HG03039 (cell line): ENCODE measurements around the gene IFT172.
"Not testable (repeated sequence)": the region's sequence is repeated elsewhere in the genome, so short reads cannot be mapped to it uniquely, and the experiment has no call there.

Experiments used
- ATAC-seq: cut with Tn5 transposase; IDR thresholded peaks from one replicate; pipeline ENCODE4 v1.9.1; 2021; ENCODE audit warnings: mild to moderate bottlenecking, moderate library complexity; ENCODE audit not compliant: unreplicated experiment

IFT172 gene

GRCh38 chr2:27427863-27428212 is 61.7 kb downstream of the IFT172 start:
- ATAC-seq = no peak

DNA sequence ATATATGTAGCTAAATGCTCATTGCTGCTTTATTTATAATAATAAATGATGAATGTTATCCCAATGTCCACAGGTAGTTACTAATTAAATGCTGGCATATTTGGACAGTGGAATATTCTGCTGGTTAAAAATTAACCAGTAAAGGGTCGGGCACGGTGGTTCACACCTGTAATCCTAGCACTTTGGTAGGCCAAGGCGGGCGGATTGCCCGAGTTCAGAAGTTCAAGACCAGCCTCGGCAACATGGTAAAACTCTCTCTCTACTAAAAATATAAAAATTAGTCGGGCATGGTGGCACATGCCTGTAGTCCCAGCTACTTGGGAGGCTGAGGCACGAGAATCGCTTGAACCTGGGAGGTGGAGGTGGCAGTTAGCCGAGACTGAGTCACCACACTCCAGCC is 64.5 kb downstream of the IFT172 start:
- not testable (repeated sequence) for ATAC-seq

DNA sequence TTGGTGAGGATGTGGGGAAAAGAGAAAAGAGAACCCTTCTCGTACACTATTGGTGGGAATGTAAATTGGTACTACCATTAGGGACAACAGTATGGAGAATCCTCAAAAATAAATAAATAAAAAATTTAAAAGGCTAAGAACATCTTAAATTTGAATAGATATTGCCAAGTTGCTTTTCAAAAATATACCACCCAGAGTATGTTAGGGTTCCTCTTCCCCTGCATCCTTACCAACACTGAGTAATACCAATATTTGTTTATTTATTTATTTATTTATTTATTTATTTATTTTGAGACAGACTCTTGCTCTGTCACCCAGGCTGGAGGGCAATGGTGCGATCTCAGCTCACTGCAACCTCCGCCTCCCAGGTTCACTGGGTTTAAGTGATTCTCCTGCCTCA is 66.6 kb downstream of the IFT172 start:
- ATAC-seq = no peak

GRCh38 chr2:27421660-27422250 is 67.8 kb downstream of the IFT172 start:
- no peak for ATAC-seq

DNA sequence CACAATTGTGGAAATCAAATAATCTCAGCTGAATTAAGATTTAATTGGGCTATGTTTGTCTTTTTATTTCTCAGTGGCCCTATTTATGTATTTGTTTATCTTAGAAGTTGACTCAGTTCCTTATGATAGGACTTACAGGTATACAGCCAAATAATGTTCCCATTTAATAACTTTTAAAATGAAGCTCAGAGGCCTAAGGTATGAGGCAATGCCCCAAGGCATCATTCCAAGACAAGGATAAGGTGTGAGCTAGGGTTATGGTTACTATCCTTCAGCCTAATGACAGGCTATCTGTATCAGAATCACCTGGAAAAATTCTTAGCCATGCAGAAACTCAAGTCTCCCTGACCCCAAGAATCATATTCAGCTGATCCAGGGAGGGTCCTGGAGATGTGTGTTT is 68.5 kb downstream of the IFT172 start:
- no peak for ATAC-seq

DNA sequence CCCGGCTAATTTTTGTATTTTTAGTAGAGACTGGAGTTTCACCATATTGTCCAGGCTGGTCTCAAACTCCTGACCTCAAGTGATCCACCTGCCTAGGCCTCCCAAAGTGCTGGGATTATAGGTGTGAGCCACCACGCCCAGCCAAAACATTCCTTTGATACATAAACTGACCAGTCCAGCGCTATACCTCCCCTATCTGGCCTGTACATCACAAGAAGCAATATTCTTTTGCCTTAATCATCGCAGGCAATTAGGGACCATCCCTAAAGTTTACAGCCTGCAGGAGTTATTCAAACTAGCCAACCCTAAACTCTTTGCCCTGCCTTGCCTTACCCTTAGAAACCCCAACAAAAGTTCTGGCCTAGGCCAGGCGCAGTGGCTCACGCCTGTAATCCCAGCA is 73.4 kb downstream of the IFT172 start:
- no peak for ATAC-seq

- no peak for ATAC-seq
Observed at GRCh38 chr2:27412419-27413152, 77.0 kb downstream of the IFT172 start.

DNA sequence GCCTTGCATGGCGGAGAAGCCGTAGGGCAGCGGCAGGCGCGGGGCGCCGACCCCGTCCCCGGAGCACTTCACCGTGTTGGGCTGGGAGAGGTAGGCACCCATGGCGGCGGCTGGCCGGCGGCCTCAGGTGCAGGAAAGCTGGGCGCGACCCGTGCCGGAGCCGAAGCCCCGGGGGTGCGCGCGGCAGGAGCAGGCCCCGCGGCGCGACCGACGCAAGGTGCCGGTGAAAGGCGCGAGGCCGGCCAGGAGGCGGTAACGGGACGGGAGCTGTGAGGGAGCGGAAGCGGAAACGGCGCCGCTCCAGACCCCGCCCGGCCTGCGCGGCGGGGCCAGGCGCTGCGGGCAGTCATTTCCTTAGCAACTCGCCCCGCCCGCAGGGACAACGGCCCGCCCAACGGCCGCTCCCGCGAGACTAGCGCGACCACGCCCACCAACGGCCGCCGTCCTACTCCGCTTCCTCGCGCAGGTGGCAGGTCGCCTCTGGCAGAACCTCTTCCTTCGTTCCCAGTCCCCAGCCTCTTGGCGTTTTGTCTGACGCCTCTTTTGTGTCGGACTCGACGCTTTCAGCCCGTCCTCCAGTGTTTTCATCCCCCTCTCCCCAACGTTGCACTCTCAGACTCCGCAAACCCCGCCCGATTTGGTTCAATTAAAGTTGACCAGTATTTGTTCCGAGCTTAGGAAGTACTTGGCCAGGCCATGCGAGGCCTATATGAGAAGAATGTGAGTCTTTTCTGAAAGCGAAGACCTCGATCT is 80.0 kb downstream of the IFT172 start, which contains the start of gene PPM1G:
TSS of gene PPM1G (minus strand) at position 271 of the 753 bp plus-strand sequence. CDS start at position 102, 169 bp downstream.
- ATAC-seq = peak; percentile 85

GRCh38 chr2:27408601-27409320 is 80.8 kb downstream of the IFT172 start:
- peak; percentile 27 for ATAC-seq

- ATAC-seq = no peak
Observed at GRCh38 chr2:27407798-27408491, 81.6 kb downstream of the IFT172 start.

DNA sequence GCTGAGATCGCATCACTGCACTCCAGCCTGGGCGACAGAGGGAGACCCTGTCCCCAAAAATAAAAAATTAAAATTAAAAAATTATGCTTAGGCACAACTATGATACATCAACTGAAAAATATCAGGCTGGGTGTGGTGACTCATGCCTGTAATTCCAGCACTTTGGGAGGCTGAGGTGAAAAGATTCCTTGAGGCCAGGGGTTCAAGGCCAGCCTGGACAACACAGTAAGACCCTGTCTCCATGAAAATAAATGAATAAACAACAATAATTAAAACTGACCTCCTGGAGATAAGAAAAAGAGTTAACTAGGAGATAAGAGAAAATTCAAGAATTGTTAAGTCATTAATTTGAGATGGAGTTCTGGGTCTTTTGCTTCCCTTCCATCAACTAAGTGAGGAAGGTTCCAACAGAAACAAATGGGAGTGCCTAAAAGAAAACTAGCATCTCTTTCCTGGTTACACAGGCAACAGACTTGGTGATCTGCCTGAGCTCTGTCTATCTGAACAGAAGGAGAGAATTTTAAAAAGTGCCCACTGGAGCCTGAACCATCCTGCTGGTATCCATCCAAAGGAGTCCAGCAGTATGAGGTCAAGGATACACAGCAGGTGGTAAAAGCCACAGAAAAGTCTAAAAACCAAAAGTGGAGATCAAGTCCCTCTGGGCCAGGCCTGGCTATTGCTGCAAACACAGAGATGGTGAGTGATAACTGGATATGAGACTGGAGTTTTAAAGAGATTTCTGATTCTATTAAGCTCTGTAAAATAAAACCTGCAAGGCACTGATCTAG is 89.0 kb downstream of the IFT172 start:
- ATAC-seq = no peak

GRCh38 chr2:27398962-27399361 is 90.6 kb downstream of the IFT172 start:
- ATAC-seq = no peak
